ENCODE data around the gene AFG3L2. TPM values are rescaled to one million over a fixed set of nuclear protein-coding genes. Genes with fewer than 3 reads are reported as not detected.

The AFG3L2 gene
- total RNA-seq, 1 donor from 2014 or later: 46.7 TPM

DNA sequence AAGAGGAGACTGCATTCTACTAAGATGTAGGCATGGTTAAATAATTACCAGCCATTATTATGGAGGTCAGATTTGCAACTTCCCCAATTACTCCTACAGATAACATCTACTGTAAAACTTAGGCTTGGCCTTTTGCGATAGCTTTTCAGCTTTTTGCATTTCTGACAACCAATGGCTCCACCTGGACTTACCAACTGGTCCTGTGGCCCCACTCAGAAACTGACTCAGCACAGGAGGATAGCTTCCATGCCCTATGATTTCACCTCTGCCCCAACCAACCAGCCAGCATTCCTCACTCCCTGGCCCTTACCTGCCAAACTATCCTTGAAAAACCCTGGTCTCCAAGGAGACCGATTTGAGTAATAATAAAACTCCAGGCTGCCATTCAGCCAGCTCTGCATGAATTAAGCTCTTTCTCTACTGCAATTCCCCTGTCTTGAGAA, 40.8 kb downstream of the AFG3L2 start:
- H3K36me3 Mint-ChIP-seq (ENCODE audit: low read depth, unreplicated experiment): peaks cover 24% of the 10 kb centered on the region
- DNase-seq (ENCODE audit: low read depth): no peak
- peaks cover 5% of the 10 kb centered on the region for H3K36me3 ChIP-seq (ENCODE audit: insufficient read depth, low read length)
- FAIRE-seq: no peak
- TF ChIP-seq, protein P1, sequence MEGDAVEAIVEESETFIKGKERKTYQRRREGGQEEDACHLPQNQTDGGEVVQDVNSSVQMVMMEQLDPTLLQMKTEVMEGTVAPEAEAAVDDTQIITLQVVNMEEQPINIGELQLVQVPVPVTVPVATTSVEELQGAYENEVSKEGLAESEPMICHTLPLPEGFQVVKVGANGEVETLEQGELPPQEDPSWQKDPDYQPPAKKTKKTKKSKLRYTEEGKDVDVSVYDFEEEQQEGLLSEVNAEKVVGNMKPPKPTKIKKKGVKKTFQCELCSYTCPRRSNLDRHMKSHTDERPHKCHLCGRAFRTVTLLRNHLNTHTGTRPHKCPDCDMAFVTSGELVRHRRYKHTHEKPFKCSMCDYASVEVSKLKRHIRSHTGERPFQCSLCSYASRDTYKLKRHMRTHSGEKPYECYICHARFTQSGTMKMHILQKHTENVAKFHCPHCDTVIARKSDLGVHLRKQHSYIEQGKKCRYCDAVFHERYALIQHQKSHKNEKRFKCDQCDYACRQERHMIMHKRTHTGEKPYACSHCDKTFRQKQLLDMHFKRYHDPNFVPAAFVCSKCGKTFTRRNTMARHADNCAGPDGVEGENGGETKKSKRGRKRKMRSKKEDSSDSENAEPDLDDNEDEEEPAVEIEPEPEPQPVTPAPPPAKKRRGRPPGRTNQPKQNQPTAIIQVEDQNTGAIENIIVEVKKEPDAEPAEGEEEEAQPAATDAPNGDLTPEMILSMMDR (IDR thresholded peaks at IDR 0.05; ENCODE audit: insufficient read depth, low read depth, low read length): no peak
- TF ChIP-seq EZH2 (IDR thresholded peaks at IDR 0.05; ENCODE audit: insufficient read depth, low read length): no peak
- peaks cover 38% of the 10 kb centered on the region for H3K4me1 Mint-ChIP-seq (ENCODE audit: low read depth, unreplicated experiment)
- H3K79me2 ChIP-seq (ENCODE audit: insufficient read depth, low read length): no peaks in the 10 kb centered on the region
- no peak overlapping the region for H3K4me3 Mint-ChIP-seq (ENCODE audit: unreplicated experiment)
- H3K9me3 ChIP-seq (ENCODE audit: insufficient read depth, low read depth, low read length): no peaks in the 10 kb centered on the region
- no peak overlapping the region for H3K9ac ChIP-seq (ENCODE audit: low read length)
- no peak overlapping the region for H3K27ac Mint-ChIP-seq (ENCODE audit: unreplicated experiment)
- no peak overlapping the region for H3K4me3 ChIP-seq (ENCODE audit: insufficient read depth, low read depth, low read length)
- H3K9me3 Mint-ChIP-seq (ENCODE audit: unreplicated experiment): no peaks in the 10 kb centered on the region
- H3K27me3 Mint-ChIP-seq (ENCODE audit: low read depth, unreplicated experiment): no peaks in the 10 kb centered on the region
- H3K4me2 ChIP-seq (ENCODE audit: low read length): no peak overlapping the region
- peaks cover 55% of the 10 kb centered on the region for H4K20me1 ChIP-seq (ENCODE audit: insufficient read depth, low read length)
- H3K27me3 ChIP-seq (ENCODE audit: insufficient read depth, low read length): no peaks in the 10 kb centered on the region
- peaks cover 18% of the 10 kb centered on the region for H3K4me1 ChIP-seq (ENCODE audit: insufficient read depth, low read length)
- H2AFZ ChIP-seq (ENCODE audit: low read depth, low read length): no peak overlapping the region
- H3K27ac ChIP-seq (ENCODE audit: low read depth, low read length): no peak overlapping the region

DNA sequence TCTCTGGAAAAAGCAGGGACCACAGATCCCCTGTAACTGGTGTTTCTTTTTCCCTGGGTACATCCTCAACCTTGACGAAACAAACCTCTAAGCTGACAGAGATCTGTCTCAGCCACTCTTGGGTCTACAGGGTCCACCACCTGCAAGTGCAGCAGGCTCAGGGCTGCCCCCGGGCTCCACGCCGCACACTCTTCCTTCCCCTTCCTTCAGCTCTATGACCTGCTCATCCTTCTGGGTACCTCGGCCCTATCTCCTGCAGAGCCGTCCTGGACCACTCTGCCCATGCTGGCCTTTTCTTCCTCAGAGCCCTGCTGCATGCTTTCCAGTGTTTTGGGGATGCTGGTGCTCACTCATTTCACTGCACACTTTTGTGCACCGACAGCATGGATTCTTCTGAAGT, 41.5 kb downstream of the AFG3L2 start:
- Mint-ChIP-seq H3K4me1 (ENCODE audit: low read depth, unreplicated experiment) (peaks cover 38% of the 10 kb centered on the region), H3K4me3 (ENCODE audit: unreplicated experiment) (peak overlapping the region; percentile 15), H3K27me3 (ENCODE audit: low read depth, unreplicated experiment) (no peaks in the 10 kb centered on the region), H3K27ac (ENCODE audit: unreplicated experiment) (peak overlapping the region; percentile 68), H3K36me3 (ENCODE audit: low read depth, unreplicated experiment) (peaks cover 20% of the 10 kb centered on the region), H3K9me3 (ENCODE audit: unreplicated experiment) (no peaks in the 10 kb centered on the region)
- Histone ChIP-seq H4K20me1 (ENCODE audit: insufficient read depth, low read length) (peaks cover 62% of the 10 kb centered on the region), H3K9me3 (ENCODE audit: insufficient read depth, low read depth, low read length) (no peaks in the 10 kb centered on the region), H3K4me1 (ENCODE audit: insufficient read depth, low read length) (peaks cover 18% of the 10 kb centered on the region), H3K27me3 (ENCODE audit: insufficient read depth, low read length) (no peaks in the 10 kb centered on the region), H3K27ac (ENCODE audit: low read depth, low read length) (no peak overlapping the region), H3K36me3 (ENCODE audit: insufficient read depth, low read length) (peaks cover 8% of the 10 kb centered on the region), H3K79me2 (ENCODE audit: insufficient read depth, low read length) (no peaks in the 10 kb centered on the region), H3K4me3 (ENCODE audit: insufficient read depth, low read depth, low read length) (no peak overlapping the region), H3K9ac (ENCODE audit: low read length) (no peak overlapping the region), H2AFZ (ENCODE audit: low read depth, low read length) (no peak overlapping the region), H3K4me2 (ENCODE audit: low read length) (no peak overlapping the region)
- no peak for TF ChIP-seq EZH2 (IDR thresholded peaks at IDR 0.05; ENCODE audit: insufficient read depth, low read length)
- TF ChIP-seq, protein P1 (IDR thresholded peaks at IDR 0.05; ENCODE audit: insufficient read depth, low read depth, low read length): no peak
- DNase-seq (ENCODE audit: low read depth) (no peak), FAIRE-seq (no peak)

DNA sequence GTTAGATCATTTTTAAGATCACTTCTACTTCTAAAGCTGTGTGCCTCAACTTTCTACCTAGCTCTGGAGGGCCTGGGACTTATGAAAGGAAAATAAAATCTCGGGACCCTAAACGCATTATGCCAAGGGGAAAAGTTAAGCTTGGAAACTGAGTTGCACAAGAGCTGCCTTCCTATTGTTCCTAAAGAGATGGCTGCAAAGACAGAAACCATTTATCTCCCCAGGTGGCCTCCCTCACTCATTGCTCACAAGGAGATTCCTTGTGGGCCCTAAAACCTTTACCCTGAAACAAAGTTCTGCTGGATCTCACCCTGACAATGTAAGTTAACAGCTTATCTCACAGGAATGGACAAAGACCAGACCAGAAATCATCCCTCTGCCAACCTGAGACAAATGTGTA, 42.2 kb downstream of the AFG3L2 start:
- FAIRE-seq (no peak), DNase-seq (ENCODE audit: low read depth) (no peak)
- peaks cover 8% of the 10 kb centered on the region for H3K36me3 ChIP-seq (ENCODE audit: insufficient read depth, low read length)
- no peak overlapping the region for H3K9ac ChIP-seq (ENCODE audit: low read length)
- no peak overlapping the region for H2AFZ ChIP-seq (ENCODE audit: low read depth, low read length)
- no peak overlapping the region for H3K27ac Mint-ChIP-seq (ENCODE audit: unreplicated experiment)
- H3K79me2 ChIP-seq (ENCODE audit: insufficient read depth, low read length): no peaks in the 10 kb centered on the region
- H4K20me1 ChIP-seq (ENCODE audit: insufficient read depth, low read length): peaks cover 64% of the 10 kb centered on the region
- H3K36me3 Mint-ChIP-seq (ENCODE audit: low read depth, unreplicated experiment): peaks cover 18% of the 10 kb centered on the region
- H3K4me3 ChIP-seq (ENCODE audit: insufficient read depth, low read depth, low read length): no peak overlapping the region
- H3K4me1 Mint-ChIP-seq (ENCODE audit: low read depth, unreplicated experiment): peaks cover 38% of the 10 kb centered on the region
- H3K4me3 Mint-ChIP-seq (ENCODE audit: unreplicated experiment): no peak overlapping the region
- no peaks in the 10 kb centered on the region for H3K9me3 ChIP-seq (ENCODE audit: insufficient read depth, low read depth, low read length)
- no peaks in the 10 kb centered on the region for H3K27me3 Mint-ChIP-seq (ENCODE audit: low read depth, unreplicated experiment)
- H3K4me2 ChIP-seq (ENCODE audit: low read length): no peak overlapping the region
- H3K4me1 ChIP-seq (ENCODE audit: insufficient read depth, low read length): peaks cover 18% of the 10 kb centered on the region
- H3K27ac ChIP-seq (ENCODE audit: low read depth, low read length): no peak overlapping the region
- TF ChIP-seq, protein P1 (IDR thresholded peaks at IDR 0.05; ENCODE audit: insufficient read depth, low read depth, low read length): no peak
- no peak for TF ChIP-seq EZH2 (IDR thresholded peaks at IDR 0.05; ENCODE audit: insufficient read depth, low read length)
- H3K9me3 Mint-ChIP-seq (ENCODE audit: unreplicated experiment): no peaks in the 10 kb centered on the region
- no peaks in the 10 kb centered on the region for H3K27me3 ChIP-seq (ENCODE audit: insufficient read depth, low read length)

Data from astrocyte (in vitro differentiated cells and primary cell).